Activated naive CD8-positive, alpha-beta T cell treated with anti-CD3 and anti-CD28 coated beads, Interleukin-2, amount 10 ng/mL, durations not matched to agents 7 days and 5 days (primary cell): ENCODE results near the gene PDZK1. TPM values are rescaled to one million over a fixed set of nuclear protein-coding genes. Genes with fewer than 3 reads are reported as not detected.
"Not testable (repeated sequence)": the region's sequence is repeated elsewhere in the genome, so short reads cannot be mapped to it uniquely, and the experiment has no call there.

ENCODE experiments used
- ATAC-seq: fragments of 150-1000 bp; cut with Tn5 transposase; one replicate; pipeline ENCODE4 v1.10.0; 2021; ENCODE audit warnings: low read depth, moderate library complexity
- POLR2A ChIA-PET: fragments of 350-600 bp; sonication (Branson Sonifier 250); formaldehyde crosslinking; loops from one replicate; lab custom pipeline; 2021; ENCODE audit warnings: antibody characterized with exemption; lab: Charles Lee
- DNase-seq: peaks from one replicate; pipeline ENCODE4 v3.0.0; 2021
- H3K27ac Mint-ChIP-seq: one replicate; pipeline ENCODE4 v1.8.0; 2022; ENCODE audit warnings: mild to moderate bottlenecking, mixed read lengths
- H3K27me3 Mint-ChIP-seq: one replicate; pipeline ENCODE4 v1.8.0; 2022; ENCODE audit warnings: mild to moderate bottlenecking, moderate library complexity, mixed read lengths
- H3K36me3 Mint-ChIP-seq: one replicate; pipeline ENCODE4 v1.8.0; 2021; ENCODE audit warnings: mild to moderate bottlenecking, mixed read lengths
- H3K4me1 Mint-ChIP-seq: one replicate; pipeline ENCODE4 v1.8.0; 2021; ENCODE audit warnings: mixed read lengths
- H3K4me3 Mint-ChIP-seq: one replicate; pipeline ENCODE4 v1.8.0; 2022; ENCODE audit warnings: mild to moderate bottlenecking, moderate library complexity, mixed read lengths
- H3K9me3 Mint-ChIP-seq: one replicate; pipeline ENCODE4 v1.8.0; 2021; ENCODE audit warnings: mixed read lengths
- total RNA-seq, 2 experiments: library from RNA; stranded (reverse); gene quantifications; one replicate each; pipeline ENCODE4 v1.2.3, GENCODE V29; 2021

The PDZK1 gene
- total RNA-seq, 2 experiments from 2014 or later: 0.30 to 0.51 TPM

DNA sequence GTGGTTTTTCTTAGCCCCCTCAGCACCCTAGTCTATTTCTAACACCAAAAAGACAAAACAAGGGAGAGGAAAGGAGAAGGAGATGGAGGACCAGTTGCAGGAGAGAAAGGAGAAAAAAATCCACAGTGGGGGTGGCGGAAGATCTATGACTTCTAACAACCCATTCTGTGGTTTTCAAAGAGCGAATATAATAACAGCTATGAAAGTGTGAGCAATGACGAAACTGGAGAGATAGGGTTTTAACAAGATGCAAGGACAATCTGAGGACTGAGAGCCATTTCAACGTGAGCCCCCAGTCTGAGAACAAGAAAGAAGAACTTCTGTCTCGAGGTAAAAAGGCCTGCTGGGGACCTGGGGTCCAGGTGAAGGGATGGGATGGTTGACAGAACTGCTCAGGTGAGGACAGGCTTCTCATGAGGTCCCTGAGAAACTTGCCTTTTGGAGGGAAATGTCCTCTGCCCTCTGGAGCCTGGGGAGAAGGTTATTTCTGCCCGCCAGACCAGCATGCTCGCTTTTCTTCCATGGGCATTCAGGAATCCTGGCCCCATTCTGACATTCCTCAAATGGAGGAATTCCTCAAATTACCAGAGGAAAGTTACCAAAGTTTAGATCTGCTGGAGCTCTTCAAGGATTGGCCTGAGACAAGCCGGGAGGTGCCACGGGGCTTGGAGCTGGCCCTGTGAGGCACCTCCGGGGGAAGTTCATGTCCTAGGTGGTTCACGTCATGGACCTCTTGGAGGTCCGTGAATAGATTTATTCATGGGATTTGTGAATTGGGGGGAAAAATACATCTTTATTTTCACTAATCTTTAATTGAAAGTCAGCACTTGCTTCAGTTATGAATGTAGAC is 12.3 kb upstream of the PDZK1 start, which contains the start of gene CD160:
CD160 (plus strand) TSS at position 270 of the 850 bp plus-strand sequence. CDS start 8,829 bp downstream, outside the sequence.
- peaks cover 17% of the 10 kb centered on the region for H3K27me3 Mint-ChIP-seq
- peak within 1 kb of the TSS; percentile 1 for H3K27ac Mint-ChIP-seq
- ATAC-seq (no peak), DNase-seq (no peak)
- H3K36me3 Mint-ChIP-seq: no peaks in the 10 kb centered on the region
- H3K4me1 Mint-ChIP-seq: peaks cover 19% of the 10 kb centered on the region
- H3K4me3 Mint-ChIP-seq: peak within 1 kb of the TSS; percentile 9
- H3K9me3 Mint-ChIP-seq: no peaks in the 10 kb centered on the region
- POLR2A ChIA-PET: no interaction called here

DNA sequence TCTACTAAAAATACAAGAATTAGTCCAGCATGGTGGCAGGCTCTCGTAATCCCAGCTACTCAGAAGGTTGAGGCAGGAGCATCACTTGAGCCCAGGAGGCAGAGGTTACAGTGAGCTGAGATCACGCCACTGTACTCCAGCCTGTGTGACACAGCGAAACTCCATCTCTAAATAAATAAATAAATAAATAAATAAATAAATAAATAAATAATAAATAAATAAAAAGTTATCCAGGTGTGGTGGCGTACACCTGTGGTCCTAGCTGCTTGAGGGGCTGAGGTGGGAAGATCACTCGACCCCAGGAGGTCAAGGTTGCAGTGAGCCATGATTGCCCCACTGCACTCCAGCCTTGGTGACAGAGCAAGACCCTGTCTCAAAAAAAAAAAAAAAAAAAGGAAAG is 11.3 kb upstream of the PDZK1 start:
- H3K9me3 Mint-ChIP-seq, DNase-seq, H3K4me3 Mint-ChIP-seq, H3K27ac Mint-ChIP-seq, H3K36me3 Mint-ChIP-seq, POLR2A ChIA-PET, ATAC-seq: not testable (repeated sequence)
- Mint-ChIP-seq H3K4me1 (peaks cover 19% of the 10 kb centered on the region), H3K27me3 (peaks cover 17% of the 10 kb centered on the region)

DNA sequence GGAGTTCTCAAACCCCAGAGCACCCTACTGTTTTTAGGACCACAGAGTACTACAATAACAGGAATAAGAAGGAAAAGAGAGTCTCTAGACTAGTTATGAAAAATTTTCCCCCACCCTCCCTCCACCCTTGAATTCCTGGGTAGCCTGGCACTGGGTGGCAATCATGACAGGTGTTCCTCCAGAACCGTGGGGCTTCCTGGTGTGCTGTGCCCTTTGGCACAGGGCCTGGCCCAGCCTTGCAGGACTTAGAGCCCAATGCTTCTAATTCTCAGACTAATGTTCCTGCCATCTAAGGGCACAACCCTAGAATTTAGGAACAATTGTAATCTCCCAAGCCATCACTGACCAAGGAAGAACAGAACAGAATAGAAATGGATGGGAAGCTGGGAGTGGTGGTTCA is 10.7 kb upstream of the PDZK1 start:
- Mint-ChIP-seq H3K4me3 (no peak overlapping the region), H3K4me1 (peaks cover 19% of the 10 kb centered on the region), H3K9me3 (no peaks in the 10 kb centered on the region), H3K27ac (peak overlapping the region; percentile 50), H3K27me3 (peaks cover 15% of the 10 kb centered on the region), H3K36me3 (no peaks in the 10 kb centered on the region)
- DNase-seq: no peak
- ATAC-seq: no peak
- POLR2A ChIA-PET: no interaction called here

DNA sequence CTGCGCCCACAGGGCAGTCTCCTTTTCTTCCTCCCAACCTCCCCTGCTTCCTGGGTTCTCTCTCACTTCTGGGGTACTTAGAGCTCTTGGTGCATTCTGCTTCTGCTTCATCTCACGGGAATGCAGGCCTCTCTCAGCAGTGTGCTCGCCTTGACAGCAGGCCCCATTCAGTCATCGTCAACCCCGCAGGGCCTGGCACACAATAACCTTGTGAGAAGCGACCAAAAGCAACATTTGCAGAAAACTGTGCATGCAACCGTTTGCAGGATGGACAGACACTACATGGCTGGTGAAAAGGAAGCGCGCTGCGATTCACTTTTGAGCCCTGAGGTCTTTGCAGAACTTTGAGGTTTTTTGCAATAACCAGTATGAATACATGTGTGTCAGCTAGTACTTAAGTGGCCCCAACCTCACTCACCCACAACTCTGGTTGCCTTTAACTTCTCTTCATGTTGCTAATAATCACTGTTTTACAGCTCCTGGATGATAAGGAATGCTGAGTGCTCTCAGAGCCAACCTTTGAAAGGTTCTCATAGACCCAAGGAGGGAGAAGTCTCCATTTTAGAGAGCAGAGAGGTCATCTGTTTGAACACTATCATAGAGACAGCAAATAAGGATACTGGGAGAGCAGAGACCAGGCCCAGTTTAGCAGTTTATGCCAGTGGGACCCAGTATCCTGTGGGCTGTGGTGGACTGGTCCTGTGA is 9.6 kb upstream of the PDZK1 start:
- DNase-seq (no peak), ATAC-seq (no peak)
- POLR2A ChIA-PET: no interaction called here
- Mint-ChIP-seq H3K9me3 (no peaks in the 10 kb centered on the region), H3K4me3 (no peak overlapping the region), H3K27ac (no peak overlapping the region), H3K27me3 (peaks cover 8% of the 10 kb centered on the region), H3K36me3 (no peaks in the 10 kb centered on the region), H3K4me1 (peaks cover 19% of the 10 kb centered on the region)

DNA sequence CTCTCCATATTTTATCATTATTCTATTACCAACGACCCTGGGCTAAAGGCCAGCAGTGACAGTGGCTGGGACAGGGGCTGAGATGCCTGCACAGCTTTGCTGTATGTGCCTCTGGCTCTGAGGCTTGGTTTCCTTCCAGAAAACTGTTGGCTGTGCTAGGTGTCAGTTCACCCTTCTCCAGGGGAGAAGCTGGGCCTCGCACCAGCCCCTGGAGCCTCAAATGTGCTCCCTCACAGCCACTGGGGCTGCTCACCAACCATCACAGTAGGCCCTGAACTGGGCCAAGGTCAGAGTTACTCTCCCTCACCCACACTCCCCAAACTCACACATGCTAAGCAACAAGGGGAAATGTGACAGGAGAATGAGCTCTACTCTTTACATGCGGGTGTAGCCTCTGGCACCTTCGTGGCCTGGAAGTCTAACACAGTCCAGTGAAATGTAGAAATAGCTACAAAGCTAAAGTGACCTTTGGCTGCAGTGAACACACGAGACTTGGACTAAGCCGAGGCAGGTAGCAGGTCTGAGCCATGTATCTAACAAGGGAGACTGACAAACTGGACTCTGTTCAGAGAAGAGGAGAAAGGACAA is 7.5 kb upstream of the PDZK1 start:
- DNase-seq (no peak), ATAC-seq (no peak)
- Mint-ChIP-seq H3K4me1 (peaks cover 12% of the 10 kb centered on the region), H3K27ac (peak overlapping the region; percentile 5), H3K9me3 (no peaks in the 10 kb centered on the region), H3K27me3 (peaks cover 3% of the 10 kb centered on the region), H3K36me3 (no peaks in the 10 kb centered on the region), H3K4me3 (no peak overlapping the region)
- POLR2A ChIA-PET: no interaction called here

DNA sequence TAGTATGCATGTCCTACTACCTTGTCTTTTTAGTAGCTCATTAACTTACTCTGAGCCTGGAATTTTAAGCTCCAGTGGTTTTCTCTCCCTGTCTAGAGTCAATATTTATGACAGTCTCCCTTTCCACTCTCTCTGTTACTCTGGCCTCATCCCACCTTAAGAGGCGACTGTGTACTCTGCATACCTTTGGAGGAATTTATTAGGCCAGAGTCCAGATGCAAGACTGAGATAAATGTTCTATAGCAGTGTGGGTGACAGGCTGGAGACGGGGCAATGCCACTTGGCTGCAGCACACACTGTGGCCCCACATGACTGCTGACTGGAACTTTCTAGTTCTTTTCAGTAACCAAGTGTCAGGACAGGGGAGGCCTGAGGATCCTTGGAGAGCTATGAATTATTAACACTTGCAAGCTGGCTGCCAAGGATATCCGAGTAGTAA is 4.1 kb upstream of the PDZK1 start:
- Mint-ChIP-seq H3K9me3 (no peaks in the 10 kb centered on the region), H3K4me1 (peaks cover 2% of the 10 kb centered on the region), H3K4me3 (no peak overlapping the region), H3K36me3 (no peaks in the 10 kb centered on the region), H3K27me3 (peaks cover 8% of the 10 kb centered on the region), H3K27ac (no peak overlapping the region)
- POLR2A ChIA-PET: no interaction called here
- DNase-seq (no peak), ATAC-seq (no peak)

DNA sequence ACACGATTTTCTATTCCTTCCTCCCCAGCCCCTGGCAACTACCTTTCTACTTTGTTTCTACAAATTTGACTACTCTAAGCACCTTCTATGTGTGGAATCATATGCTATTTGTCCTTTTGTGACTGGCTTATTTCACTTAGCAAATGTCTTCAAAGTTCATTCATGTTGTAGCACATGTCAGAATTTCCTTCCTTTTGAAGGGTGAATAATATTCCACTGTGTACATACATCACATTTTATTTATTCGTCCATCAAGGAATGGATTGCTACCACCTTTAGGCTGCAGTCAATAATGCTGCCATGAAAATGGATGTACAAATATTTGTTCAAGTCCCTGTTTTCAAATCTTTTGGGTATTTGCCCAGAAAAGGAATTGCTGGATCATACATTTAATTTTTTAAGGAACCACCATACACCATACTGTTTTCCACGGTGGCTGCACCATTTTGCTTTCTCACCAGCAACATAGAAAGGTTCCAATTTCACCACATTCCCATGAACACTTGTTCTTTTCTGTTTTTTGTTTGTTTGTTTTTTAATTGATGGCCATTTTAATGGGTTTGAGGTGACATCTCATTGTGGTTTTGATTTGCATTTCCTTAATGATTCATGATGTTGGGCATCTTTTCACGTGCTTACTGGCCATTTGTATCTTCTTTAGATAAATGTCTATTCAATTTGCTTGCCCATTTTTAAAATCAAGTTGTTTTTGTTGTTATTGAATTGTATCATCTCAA is 3.3 kb upstream of the PDZK1 start:
- Mint-ChIP-seq H3K27me3 (peaks cover 6% of the 10 kb centered on the region), H3K27ac (peak overlapping the region; percentile 30), H3K9me3 (no peaks in the 10 kb centered on the region), H3K4me3 (no peak overlapping the region), H3K36me3 (no peaks in the 10 kb centered on the region), H3K4me1 (peaks cover 2% of the 10 kb centered on the region)
- DNase-seq (no peak), ATAC-seq (no peak)
- POLR2A ChIA-PET: no interaction called here

DNA sequence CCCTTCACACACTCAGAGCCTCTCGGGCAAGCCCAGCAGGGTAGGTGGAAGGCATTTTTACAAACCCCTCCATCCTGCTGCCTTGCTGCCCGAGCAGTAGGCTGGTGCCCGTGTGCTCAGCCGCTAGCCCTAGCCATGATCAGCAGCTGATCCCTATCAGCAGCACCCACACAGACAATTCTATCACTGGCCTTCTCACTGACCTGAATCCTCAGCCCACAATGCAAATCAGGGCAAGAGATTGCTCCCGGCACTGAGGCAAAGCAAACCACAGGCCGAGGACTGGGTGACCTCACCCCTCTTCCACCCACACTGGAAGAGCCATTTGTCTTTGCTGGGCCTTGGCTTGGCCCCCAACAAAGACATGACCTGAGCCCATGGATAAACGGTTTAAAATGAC is 895 bp upstream of the PDZK1 start:
- Mint-ChIP-seq H3K4me3 (no peak overlapping the region), H3K9me3 (no peaks in the 10 kb centered on the region), H3K36me3 (no peaks in the 10 kb centered on the region), H3K27me3 (peaks cover 9% of the 10 kb centered on the region), H3K4me1 (peaks cover 2% of the 10 kb centered on the region), H3K27ac (no peak overlapping the region)
- POLR2A ChIA-PET: no interaction called here
- ATAC-seq (no peak), DNase-seq (no peak)

DNA sequence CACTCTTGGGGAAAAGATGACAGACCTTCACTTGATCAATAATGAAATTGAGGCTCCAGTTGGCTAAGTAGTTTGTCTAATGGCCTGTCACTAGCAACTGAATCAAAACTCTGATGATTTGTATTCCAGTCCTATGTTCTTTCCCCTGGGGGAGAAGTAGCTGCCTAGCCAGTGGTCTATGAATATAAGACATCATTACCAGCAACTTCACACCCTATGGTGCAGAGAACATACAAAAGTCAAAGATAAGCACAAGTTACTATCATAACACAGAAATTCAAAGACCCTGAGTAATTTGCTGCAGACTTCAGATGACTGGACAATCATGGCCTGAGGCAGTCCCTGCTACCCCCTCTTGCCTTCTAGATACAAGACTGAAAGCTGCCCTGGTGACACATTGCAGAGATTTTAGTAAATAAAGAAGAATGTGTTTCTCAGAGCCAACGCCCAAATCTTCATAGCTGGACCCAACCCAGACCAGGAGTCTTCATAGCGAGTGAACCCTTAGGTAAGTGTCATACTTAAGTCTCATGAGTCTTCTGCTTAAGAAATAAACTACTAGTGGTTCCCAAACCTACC is 993 bp downstream of the PDZK1 start:
- H3K4me3 Mint-ChIP-seq: no peak overlapping the region
- POLR2A ChIA-PET: no interaction called here
- DNase-seq: no peak
- peaks cover 9% of the 10 kb centered on the region for H3K27me3 Mint-ChIP-seq
- no peak overlapping the region for H3K27ac Mint-ChIP-seq
- peaks cover 2% of the 10 kb centered on the region for H3K4me1 Mint-ChIP-seq
- no peaks in the 10 kb centered on the region for H3K36me3 Mint-ChIP-seq
- H3K9me3 Mint-ChIP-seq: no peaks in the 10 kb centered on the region
- ATAC-seq: no peak

DNA sequence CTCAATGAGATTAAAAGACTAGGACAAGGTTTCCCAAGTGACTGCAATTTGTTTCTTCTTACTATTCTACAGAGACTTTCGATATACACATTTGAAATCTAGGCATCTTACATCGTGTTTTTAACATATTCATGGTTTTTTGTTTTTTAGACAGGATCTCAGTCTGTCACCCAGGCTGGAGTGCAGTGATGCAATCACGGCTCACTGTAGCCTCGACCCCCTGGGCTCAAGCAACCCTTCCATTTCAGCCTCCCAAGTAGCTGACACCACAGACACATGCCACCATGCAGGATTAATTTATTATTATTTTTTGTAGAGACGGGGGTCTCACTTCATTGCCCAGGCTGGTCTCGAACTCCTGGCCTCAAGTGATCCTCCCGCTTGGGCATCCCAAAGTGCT is 1.5 kb downstream of the PDZK1 start:
- POLR2A ChIA-PET: no interaction called here
- ATAC-seq: no peak
- H3K4me3 Mint-ChIP-seq: no peak overlapping the region
- peaks cover 12% of the 10 kb centered on the region for H3K27me3 Mint-ChIP-seq
- DNase-seq: no peak
- H3K27ac Mint-ChIP-seq: no peak overlapping the region
- no peaks in the 10 kb centered on the region for H3K36me3 Mint-ChIP-seq
- no peaks in the 10 kb centered on the region for H3K9me3 Mint-ChIP-seq
- H3K4me1 Mint-ChIP-seq: peaks cover 2% of the 10 kb centered on the region

DNA sequence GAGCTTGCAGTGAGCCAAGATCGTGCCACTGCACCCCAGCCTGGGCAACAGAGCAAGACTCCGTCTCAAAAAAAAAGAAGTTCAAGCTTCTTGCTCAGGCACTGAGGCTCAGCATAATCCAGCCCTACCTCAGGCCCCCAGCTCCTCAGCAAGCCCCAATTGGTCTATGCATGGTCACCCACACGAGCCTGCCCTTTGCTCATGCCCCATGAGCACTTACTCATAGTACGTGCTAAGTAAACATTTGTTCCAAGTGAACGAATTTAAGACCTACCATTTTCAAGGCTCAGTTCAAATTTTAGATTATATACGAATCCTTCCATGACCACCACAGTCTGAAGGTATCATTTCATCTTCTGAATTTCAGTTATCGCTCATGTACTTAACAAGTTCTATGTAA is 4.3 kb downstream of the PDZK1 start:
- Mint-ChIP-seq H3K36me3 (no peaks in the 10 kb centered on the region), H3K4me1 (no peaks in the 10 kb centered on the region), H3K4me3 (no peak overlapping the region), H3K27ac (no peak overlapping the region), H3K9me3 (no peaks in the 10 kb centered on the region), H3K27me3 (peaks cover 12% of the 10 kb centered on the region)
- ATAC-seq (no peak), DNase-seq (no peak)
- POLR2A ChIA-PET: no interaction called here

DNA sequence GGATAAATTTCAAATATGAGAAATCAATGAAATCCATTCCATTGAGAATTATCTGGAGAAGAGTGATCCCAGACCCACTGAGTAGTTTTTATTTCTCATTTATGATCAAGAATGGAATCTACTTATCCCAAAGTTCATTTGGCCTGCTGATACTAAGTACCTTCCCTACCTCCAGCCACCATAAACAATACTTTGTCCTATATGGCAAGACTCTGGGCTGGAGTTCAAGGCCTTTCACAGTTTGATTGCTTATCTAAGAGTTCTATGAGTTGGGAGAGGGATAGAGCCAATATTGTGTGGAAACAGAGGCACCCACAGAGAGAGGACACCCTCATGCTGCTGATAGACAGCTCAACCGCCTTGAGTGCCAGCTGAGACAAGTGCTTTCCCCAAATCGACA is 5.1 kb downstream of the PDZK1 start:
- no peaks in the 10 kb centered on the region for H3K36me3 Mint-ChIP-seq
- H3K9me3 Mint-ChIP-seq: no peaks in the 10 kb centered on the region
- POLR2A ChIA-PET: no interaction called here
- H3K4me3 Mint-ChIP-seq: no peak overlapping the region
- DNase-seq (no peak), ATAC-seq (no peak)
- H3K27me3 Mint-ChIP-seq: peaks cover 12% of the 10 kb centered on the region
- H3K4me1 Mint-ChIP-seq: no peaks in the 10 kb centered on the region
- no peak overlapping the region for H3K27ac Mint-ChIP-seq

DNA sequence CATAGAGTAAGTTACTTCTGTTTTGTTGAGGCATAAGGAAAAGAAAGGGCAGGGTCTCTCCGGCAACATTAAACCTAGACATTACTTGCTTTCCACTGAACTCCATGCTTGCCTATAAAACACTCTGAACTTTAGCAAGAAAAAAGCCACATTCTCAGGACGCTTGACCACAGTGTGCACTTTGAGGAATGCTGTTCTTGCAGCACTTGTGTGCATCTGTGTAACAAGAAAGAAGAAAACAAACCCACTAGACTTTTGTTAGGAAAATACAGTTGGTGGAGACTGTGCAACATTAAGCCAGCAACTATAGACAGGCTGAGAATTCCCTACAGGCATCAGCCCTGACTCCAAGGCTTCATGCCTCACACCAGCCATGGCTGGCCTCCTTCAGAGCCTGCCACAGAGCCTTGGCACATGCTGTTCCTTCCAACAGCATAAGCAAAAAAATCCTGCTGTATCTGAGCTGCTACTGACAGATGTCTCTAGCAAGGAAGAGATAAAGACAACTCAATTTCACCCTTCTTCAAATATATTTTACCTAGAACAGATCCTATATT is 5.8 kb downstream of the PDZK1 start:
- no peak overlapping the region for H3K4me3 Mint-ChIP-seq
- H3K9me3 Mint-ChIP-seq: no peaks in the 10 kb centered on the region
- H3K27me3 Mint-ChIP-seq: peaks cover 12% of the 10 kb centered on the region
- no peaks in the 10 kb centered on the region for H3K36me3 Mint-ChIP-seq
- no peaks in the 10 kb centered on the region for H3K4me1 Mint-ChIP-seq
- DNase-seq (no peak), ATAC-seq (no peak)
- no peak overlapping the region for H3K27ac Mint-ChIP-seq
- POLR2A ChIA-PET: no interaction called here
